T-helper 17 cell (primary cell): ENCODE data around the gene NT5C. TPM values are rescaled to one million over a fixed set of nuclear protein-coding genes. Genes with fewer than 3 reads are reported as not detected.
A peak's percentile ranks its signal among the peaks of the same experiment; 100 is the strongest.
"Not testable (repeated sequence)": the region's sequence is repeated elsewhere in the genome, so short reads cannot be mapped to it uniquely, and the experiment has no call there.

ENCODE experiments used
- ATAC-seq: fragments of 150-1000 bp; cut with Tn5 transposase; 2 replicates; pipeline ENCODE4 v1.10.0; 2021; ENCODE audit warnings: mild to moderate bottlenecking, moderate library complexity
- DNase-seq, 3 donors: peaks; one replicate each; pipeline versions ENCODE4 v3.0.0 to v3.0.0-alpha.2; 2020 to 2021
- H3K9me3 ChIP-seq: one replicate; pipeline ENCODE4 v1.7.0; 2013; ENCODE audit warnings: low read length, mild to moderate bottlenecking; ENCODE audit not compliant: control insufficient read depth, poor library complexity, severe bottlenecking
- H3K27ac Mint-ChIP-seq: one replicate; pipeline ENCODE4 v1.8.0; 2022; ENCODE audit warnings: mild to moderate bottlenecking, moderate library complexity, mixed read lengths
- H3K27me3 Mint-ChIP-seq: one replicate; pipeline ENCODE4 v1.8.0; 2022; ENCODE audit warnings: mixed read lengths
- H3K36me3 Mint-ChIP-seq: one replicate; pipeline ENCODE4 v1.8.0; 2022; ENCODE audit warnings: low read depth, mixed read lengths
- H3K4me1 Mint-ChIP-seq: one replicate; pipeline ENCODE4 v1.8.0; 2022; ENCODE audit warnings: mild to moderate bottlenecking, mixed read lengths
- H3K4me3 Mint-ChIP-seq: one replicate; pipeline ENCODE4 v1.8.0; 2022; ENCODE audit warnings: mild to moderate bottlenecking, moderate library complexity, mixed read lengths
- total RNA-seq, 4 donors: library from RNA in 2 of 4; stranded (reverse) in 2 of 4; gene quantifications; one replicate each; pipeline ENCODE4 v1.2.3 and lab custom pipeline; 2022 to 2026

The NT5C gene
- total RNA-seq, 2 donors from 2014 or later = 20.6 to 29.8 TPM

DNA sequence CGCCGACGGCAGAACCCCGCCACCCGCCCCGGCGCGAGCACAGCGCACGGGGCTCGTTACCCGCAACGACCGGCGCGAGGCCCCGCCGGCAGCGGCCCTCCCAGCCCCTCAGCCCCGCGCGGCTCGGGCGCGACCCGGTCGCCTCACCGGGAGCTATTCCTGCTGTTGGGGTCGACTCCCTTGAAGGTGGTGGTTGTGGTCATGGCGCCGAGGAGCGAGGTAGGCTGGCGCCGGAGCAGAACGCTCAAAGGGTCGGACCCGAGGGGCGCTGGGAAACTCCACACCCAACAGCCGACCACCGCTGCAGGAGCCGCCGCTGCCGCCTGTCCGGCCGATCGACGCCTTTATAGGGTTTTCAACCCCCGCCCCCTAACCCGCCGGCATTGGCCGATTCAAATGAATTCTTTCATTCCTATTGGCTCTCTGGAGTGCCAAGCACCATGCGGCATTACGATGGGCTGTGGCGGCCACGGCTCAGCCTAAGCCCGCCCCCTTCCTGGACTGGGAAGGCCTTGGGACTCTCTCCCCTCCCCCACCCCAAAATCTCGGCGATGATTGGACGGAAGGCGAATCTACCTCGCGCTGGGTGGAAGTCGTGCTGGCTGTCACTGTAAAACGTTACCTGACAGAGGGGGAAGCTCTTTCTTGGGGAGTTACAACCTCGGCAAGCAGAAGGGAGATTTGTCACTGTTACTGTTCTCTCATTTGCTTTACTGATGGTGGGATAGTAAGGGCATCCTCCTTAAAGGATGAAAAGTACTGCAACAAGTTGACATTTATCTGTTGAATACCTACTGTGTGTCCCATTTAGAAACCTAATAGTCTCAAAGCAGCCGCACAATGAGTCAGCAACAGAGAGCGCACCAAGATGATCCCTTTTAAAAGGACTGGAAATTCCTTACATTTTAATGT, 22.9 kb upstream of the NT5C start, which contains the start of gene JPT1:
Gene JPT1, minus strand, starts transcription at position 318 of the 912 bp plus-strand sequence. Its CDS starts 115 bp downstream, at position 203.
- Mint-ChIP-seq H3K27ac (peak within 1 kb of the TSS; percentile 93), H3K27me3 (no peaks in the 10 kb centered on the region), H3K4me3 (peak within 1 kb of the TSS; percentile 96), H3K4me1 (peaks cover 32% of the 10 kb centered on the region), H3K36me3 (peaks cover 2% of the 10 kb centered on the region)
- ATAC-seq (peak; percentile 98), DNase-seq (peak; percentile 88 to 96 (median 94))
- H3K9me3 ChIP-seq = no peaks in the 10 kb centered on the region

GRCh38 chr17:75153780-75154194, 22.2 kb upstream of the NT5C start:
- H3K4me1 Mint-ChIP-seq = peaks cover 32% of the 10 kb centered on the region
- DNase-seq (peak in 1 of 3 donors; percentile 16), ATAC-seq (no peak)
- H3K4me3 Mint-ChIP-seq = peak overlapping the region; percentile 96
- H3K36me3 Mint-ChIP-seq = peaks cover 2% of the 10 kb centered on the region
- no peaks in the 10 kb centered on the region for H3K9me3 ChIP-seq
- no peaks in the 10 kb centered on the region for H3K27me3 Mint-ChIP-seq
- peak overlapping the region; percentile 93 for H3K27ac Mint-ChIP-seq

DNA sequence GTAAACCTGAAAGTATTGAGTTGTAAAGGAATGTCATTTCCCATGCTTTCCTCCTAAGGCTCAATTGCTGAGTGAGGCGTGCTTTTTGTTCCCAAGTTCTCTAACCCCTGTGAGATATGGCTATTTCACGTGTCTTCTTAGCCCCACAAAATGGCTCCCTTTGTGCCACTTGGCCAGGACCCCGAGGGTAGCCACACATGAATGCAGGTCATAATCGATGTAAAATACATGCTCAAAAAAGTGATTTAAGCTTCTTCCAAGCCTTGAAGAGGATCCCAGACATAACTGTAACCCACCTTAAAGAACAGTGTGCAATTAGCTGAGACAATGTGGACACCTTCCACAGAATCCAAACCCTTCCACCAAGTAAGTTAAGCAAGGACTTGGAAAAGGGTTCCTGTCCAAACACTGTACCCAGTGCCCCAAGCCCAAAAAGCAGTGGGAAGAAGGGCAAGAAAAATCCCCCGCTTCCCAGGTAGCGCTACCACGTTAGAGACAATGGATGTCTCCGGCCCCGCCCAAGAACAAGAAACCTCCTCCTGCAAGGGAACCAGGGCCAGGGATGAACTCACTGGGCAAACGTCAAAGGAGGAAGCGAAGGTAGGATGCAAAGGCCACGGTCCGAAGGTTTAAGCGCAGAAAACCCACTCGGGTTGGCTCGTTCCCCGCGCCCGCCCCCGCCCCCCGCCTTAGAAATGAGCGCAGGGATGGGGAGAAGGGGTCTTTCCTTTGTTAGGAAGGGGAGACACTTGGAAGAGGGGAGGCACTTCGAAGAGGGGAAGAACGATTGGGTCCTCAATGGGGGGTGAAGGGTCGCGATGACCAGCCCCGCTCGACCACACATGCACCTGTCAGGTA, 21.6 kb upstream of the NT5C start:
- H3K9me3 ChIP-seq = no peaks in the 10 kb centered on the region
- ATAC-seq = no peak
- peaks cover 4% of the 10 kb centered on the region for H3K36me3 Mint-ChIP-seq
- H3K27ac Mint-ChIP-seq = peak overlapping the region; percentile 93
- H3K27me3 Mint-ChIP-seq = no peaks in the 10 kb centered on the region
- peak overlapping the region; percentile 96 for H3K4me3 Mint-ChIP-seq
- peaks cover 34% of the 10 kb centered on the region for H3K4me1 Mint-ChIP-seq
- no peak for DNase-seq

DNA sequence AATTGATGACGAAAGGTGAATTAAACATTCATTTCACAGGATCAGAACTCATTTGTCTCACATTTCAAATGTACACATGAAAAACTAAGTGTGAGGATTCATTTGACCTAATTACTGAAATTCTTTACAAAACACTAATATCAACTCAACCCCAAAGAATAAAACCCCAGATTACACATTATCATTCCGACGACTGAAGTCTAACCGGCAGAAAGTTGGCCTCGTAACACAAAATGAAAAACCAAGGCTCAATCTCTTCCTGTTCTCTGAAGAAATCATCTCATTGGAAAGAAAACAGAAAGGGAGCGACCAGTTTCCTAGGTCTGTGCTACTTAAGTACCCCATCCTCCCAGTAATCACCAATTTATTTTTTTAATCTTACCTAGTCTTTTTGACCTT, 21.0 kb upstream of the NT5C start:
- peak overlapping the region; percentile 93 for H3K27ac Mint-ChIP-seq

GRCh38 chr17:75151930-75152329, 20.4 kb upstream of the NT5C start:
- H3K4me1 Mint-ChIP-seq = peaks cover 37% of the 10 kb centered on the region
- H3K36me3 Mint-ChIP-seq = peaks cover 7% of the 10 kb centered on the region
- H3K9me3 ChIP-seq = no peaks in the 10 kb centered on the region
- ATAC-seq (no peak), DNase-seq (no peak)
- peak overlapping the region; percentile 93 for H3K27ac Mint-ChIP-seq
- peak overlapping the region; percentile 96 for H3K4me3 Mint-ChIP-seq
- no peaks in the 10 kb centered on the region for H3K27me3 Mint-ChIP-seq

More for the DNA sequence above, 21.0 kb upstream of the NT5C start:
- Mint-ChIP-seq H3K4me3 (peak overlapping the region; percentile 96), H3K4me1 (peaks cover 34% of the 10 kb centered on the region), H3K36me3 (peaks cover 4% of the 10 kb centered on the region), H3K27me3 (no peaks in the 10 kb centered on the region)
- no peaks in the 10 kb centered on the region for H3K9me3 ChIP-seq
- no peak for ATAC-seq
- no peak for DNase-seq

GRCh38 chr17:75147878-75148546, 16.5 kb upstream of the NT5C start:
- Mint-ChIP-seq H3K36me3 (peaks cover 7% of the 10 kb centered on the region), H3K27me3 (no peaks in the 10 kb centered on the region), H3K4me1 (peaks cover 22% of the 10 kb centered on the region), H3K4me3 (no peak overlapping the region), H3K27ac (peak overlapping the region; percentile 67)
- DNase-seq (no peak), ATAC-seq (no peak)
- no peaks in the 10 kb centered on the region for H3K9me3 ChIP-seq

DNA sequence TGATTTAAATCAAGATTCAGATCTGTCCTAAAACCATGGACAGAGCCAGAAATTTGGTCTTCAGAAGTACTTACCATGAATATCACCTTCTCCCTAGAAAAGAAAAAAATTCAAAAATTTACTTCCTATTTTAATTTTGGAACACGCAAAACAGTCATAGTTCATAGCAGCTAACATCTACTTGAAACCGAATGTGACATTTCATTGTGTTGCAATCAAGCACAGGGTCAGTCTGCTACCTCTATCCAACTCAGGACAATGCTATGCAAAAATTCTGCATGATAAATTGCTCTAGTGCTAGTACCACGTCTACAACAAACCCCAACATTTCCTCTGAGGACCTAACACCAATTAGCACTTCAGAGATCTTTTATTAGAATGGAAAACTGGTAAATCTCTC, 15.1 kb upstream of the NT5C start:
- peaks cover 8% of the 10 kb centered on the region for H3K4me1 Mint-ChIP-seq
- H3K9me3 ChIP-seq = no peaks in the 10 kb centered on the region
- H3K27ac Mint-ChIP-seq = peak overlapping the region; percentile 59
- H3K4me3 Mint-ChIP-seq = no peak overlapping the region
- ATAC-seq = no peak
- peaks cover 7% of the 10 kb centered on the region for H3K36me3 Mint-ChIP-seq
- DNase-seq = no peak
- H3K27me3 Mint-ChIP-seq = no peaks in the 10 kb centered on the region

DNA sequence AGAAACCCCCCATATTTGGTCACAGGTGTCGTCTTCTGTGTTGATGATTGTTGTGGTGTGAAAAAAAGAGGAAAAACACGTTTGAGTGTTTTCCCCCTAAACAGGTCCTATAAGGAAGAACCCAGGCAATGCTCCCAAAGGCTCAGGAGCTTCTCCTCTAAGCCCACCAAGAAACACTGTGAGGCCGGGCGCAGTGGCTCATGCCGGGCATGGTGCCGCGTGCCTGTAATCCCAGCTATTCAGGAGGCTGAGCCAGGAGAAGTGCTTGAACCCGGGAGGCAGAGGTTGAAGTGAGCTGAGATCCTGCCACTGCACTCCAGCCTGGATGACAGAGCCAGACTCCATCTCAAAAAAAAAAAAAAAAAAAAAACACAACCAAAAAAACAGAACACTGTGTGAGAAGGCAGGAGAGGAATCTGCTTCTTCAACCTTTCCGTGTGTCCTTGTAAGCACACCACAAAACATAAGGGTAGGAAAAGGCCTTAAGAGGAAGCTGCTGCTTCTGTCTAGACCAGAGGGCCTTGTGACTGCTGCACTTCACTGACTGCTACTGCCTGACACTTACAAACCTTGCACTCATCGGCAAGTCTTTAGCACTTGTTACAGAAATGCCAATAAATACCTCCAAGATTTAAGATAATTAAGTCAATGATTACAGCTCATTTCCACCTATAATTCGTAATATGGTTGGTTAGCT, 13.4 kb upstream of the NT5C start:
- DNase-seq (no peak), ATAC-seq (no peak)
- Mint-ChIP-seq H3K4me1 (peaks cover 21% of the 10 kb centered on the region), H3K36me3 (peaks cover 7% of the 10 kb centered on the region), H3K4me3 (no peak overlapping the region), H3K27me3 (no peaks in the 10 kb centered on the region), H3K27ac (no peak overlapping the region)
- no peaks in the 10 kb centered on the region for H3K9me3 ChIP-seq

- H3K4me1 Mint-ChIP-seq = peaks cover 17% of the 10 kb centered on the region
- no peak overlapping the region for H3K4me3 Mint-ChIP-seq
- ATAC-seq (no peak), DNase-seq (no peak)
- H3K36me3 Mint-ChIP-seq = peaks cover 3% of the 10 kb centered on the region
- H3K27me3 Mint-ChIP-seq = no peaks in the 10 kb centered on the region
- H3K27ac Mint-ChIP-seq = no peak overlapping the region
- no peaks in the 10 kb centered on the region for H3K9me3 ChIP-seq
Observed at GRCh38 chr17:75142236-75142971, 10.9 kb upstream of the NT5C start.

GRCh38 chr17:75138519-75138918, 7.0 kb upstream of the NT5C start:
- Mint-ChIP-seq H3K4me3 (no peak overlapping the region), H3K36me3 (no peaks in the 10 kb centered on the region), H3K27me3 (no peaks in the 10 kb centered on the region), H3K4me1 (peaks cover 13% of the 10 kb centered on the region), H3K27ac (peak overlapping the region; percentile 81)
- no peak for DNase-seq
- ATAC-seq = no peak
- no peaks in the 10 kb centered on the region for H3K9me3 ChIP-seq

DNA sequence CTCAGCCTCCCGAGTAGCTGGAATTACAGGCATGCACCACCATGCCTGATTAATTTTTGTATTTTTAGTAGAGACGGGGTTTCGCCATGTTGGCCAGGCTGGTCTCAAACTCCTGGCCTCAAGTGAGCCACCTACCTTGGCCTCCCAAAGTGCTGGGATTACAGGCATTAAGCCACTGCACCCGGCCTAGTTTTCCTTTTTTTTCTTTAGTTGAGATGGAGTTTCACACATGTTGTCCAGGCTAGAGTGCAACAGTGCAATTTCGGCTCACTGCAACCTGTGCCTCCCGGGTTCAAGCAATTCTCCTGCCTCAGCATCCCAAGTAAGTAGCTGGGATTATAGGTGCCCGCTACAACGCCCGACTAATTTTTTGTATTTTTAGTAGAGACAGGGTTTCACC, 6.2 kb upstream of the NT5C start:
- peaks cover 13% of the 10 kb centered on the region for H3K4me1 Mint-ChIP-seq
- H3K27me3 Mint-ChIP-seq, ATAC-seq, H3K36me3 Mint-ChIP-seq, H3K4me3 Mint-ChIP-seq, DNase-seq, H3K9me3 ChIP-seq: not testable (repeated sequence)
- H3K27ac Mint-ChIP-seq = peak overlapping the region; percentile 81

GRCh38 chr17:75135946-75136345, 4.4 kb upstream of the NT5C start:
- H3K27ac Mint-ChIP-seq = peak overlapping the region; percentile 43
- peaks cover 10% of the 10 kb centered on the region for H3K4me1 Mint-ChIP-seq
- no peaks in the 10 kb centered on the region for H3K27me3 Mint-ChIP-seq
- DNase-seq (no peak), ATAC-seq (no peak)
- H3K9me3 ChIP-seq = no peaks in the 10 kb centered on the region
- H3K36me3 Mint-ChIP-seq = no peaks in the 10 kb centered on the region
- H3K4me3 Mint-ChIP-seq = no peak overlapping the region
